Activated naive CD8-positive, alpha-beta T cell treated with anti-CD3 and anti-CD28 coated beads, Interleukin-2, amount 50 U/mL, for 24 hours (primary cell): ENCODE measurements around the gene SMIM24.
A peak's percentile ranks its signal among the peaks of the same experiment; 100 is the strongest.
"Not testable (repeated sequence)": the region's sequence is repeated elsewhere in the genome, so short reads cannot be mapped to it uniquely, and the experiment has no call there.

Source experiments
- ATAC-seq: fragments of 150-1000 bp; cut with Tn5 transposase; one replicate; pipeline ENCODE4 v1.10.0; 2021
- DNase-seq: peaks from one replicate; pipeline ENCODE4 v3.0.0; 2021
- H3K27ac Mint-ChIP-seq: one replicate; pipeline ENCODE4 v1.8.0; 2021; ENCODE audit warnings: mild to moderate bottlenecking, mixed read lengths
- H3K27me3 Mint-ChIP-seq: one replicate; pipeline ENCODE4 v1.8.0; 2021; ENCODE audit warnings: mixed read lengths
- H3K36me3 Mint-ChIP-seq: one replicate; pipeline ENCODE4 v1.8.0; 2021; ENCODE audit warnings: low read depth, mixed read lengths
- H3K4me1 Mint-ChIP-seq: one replicate; pipeline ENCODE4 v1.8.0; 2021; ENCODE audit warnings: mixed read lengths
- H3K4me3 Mint-ChIP-seq: one replicate; pipeline ENCODE4 v1.8.0; 2021; ENCODE audit warnings: mild to moderate bottlenecking, moderate library complexity, mixed read lengths
- H3K9me3 Mint-ChIP-seq: one replicate; pipeline ENCODE4 v1.8.0; 2021; ENCODE audit warnings: mixed read lengths

SMIM24 gene

DNA sequence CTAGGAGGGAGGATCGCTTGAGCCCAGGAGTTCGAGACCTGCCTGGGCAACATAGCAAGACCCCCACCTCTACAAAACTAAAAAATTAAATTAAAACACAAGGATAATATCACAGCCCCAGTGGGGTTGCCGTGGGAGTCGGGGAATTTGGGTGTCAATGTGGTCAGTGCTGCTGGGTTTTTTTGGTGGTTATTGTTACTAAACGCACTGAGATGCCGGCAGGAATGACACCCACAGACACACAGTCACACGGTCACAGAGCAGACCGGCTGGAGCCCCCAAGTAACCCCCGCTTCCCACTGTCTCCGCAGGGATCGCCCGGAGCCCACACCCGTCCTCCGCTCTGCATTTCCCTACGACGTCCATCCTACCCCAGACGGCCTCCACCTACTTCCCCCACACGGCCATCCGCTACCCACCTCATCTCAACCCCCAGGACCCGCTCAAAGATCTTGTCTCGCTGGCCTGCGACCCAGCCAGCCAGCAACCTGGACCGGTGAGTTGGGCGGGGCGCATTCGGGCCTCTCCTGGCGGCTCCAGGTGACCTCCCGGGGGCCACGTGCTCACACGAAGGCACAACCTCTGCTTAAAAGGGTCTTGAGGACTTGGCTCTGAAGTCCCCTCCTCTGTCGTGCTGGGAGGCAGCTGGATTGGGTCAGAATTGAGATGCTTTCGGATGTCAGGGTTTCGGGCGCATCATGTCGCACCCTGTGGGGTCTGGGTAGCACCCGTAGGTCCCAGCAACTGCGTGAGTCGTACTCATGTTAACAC is 28.0 kb downstream of the SMIM24 start:
- H3K4me1 Mint-ChIP-seq, result no peaks in the 10 kb centered on the region
- H3K36me3 Mint-ChIP-seq, result peaks cover 13% of the 10 kb centered on the region
- no peaks in the 10 kb centered on the region for H3K9me3 Mint-ChIP-seq
- H3K27me3 Mint-ChIP-seq, result no peaks in the 10 kb centered on the region
- no peak overlapping the region for H3K4me3 Mint-ChIP-seq
- ATAC-seq, result no peak
- DNase-seq, result no peak
- H3K27ac Mint-ChIP-seq, result no peak overlapping the region

DNA sequence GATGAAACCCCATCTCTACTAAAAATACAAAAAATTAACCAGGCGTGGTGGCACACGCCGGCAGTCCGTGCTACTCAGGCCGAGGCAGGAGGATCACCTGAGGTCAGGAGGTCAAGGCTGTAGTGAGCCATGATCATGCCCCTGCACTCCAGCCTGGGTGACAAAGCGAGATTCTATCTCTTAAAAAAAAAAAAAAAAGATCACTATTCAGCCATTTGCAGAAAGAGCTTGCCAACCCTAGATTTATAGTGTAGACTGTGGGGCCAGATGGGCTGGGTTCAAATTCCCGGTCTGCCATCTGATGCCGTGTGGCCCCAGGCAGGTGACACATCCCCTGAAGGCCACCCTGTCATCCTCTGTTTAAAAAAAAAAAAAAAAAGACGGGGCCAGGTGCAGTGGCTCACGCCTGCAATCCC is 28.9 kb downstream of the SMIM24 start:
- Mint-ChIP-seq H3K36me3 (peaks cover 13% of the 10 kb centered on the region), H3K27me3 (no peaks in the 10 kb centered on the region), H3K4me1 (no peaks in the 10 kb centered on the region), H3K9me3 (no peaks in the 10 kb centered on the region), H3K27ac (no peak overlapping the region), H3K4me3 (no peak overlapping the region)
- no peak for DNase-seq
- no peak for ATAC-seq

- H3K4me3 Mint-ChIP-seq, result no peak overlapping the region
- ATAC-seq, result no peak
- peaks cover 13% of the 10 kb centered on the region for H3K36me3 Mint-ChIP-seq
- no peaks in the 10 kb centered on the region for H3K27me3 Mint-ChIP-seq
- no peak overlapping the region for H3K27ac Mint-ChIP-seq
- H3K9me3 Mint-ChIP-seq, result no peaks in the 10 kb centered on the region
- no peak for DNase-seq
- no peaks in the 10 kb centered on the region for H3K4me1 Mint-ChIP-seq
These were observed 29.4 kb downstream of the SMIM24 start for GRCh38 chr19:3450796-3451411.

- H3K9me3 Mint-ChIP-seq, result no peaks in the 10 kb centered on the region
- H3K27me3 Mint-ChIP-seq, result no peaks in the 10 kb centered on the region
- no peak overlapping the region for H3K27ac Mint-ChIP-seq
- DNase-seq (no peak), ATAC-seq (no peak)
- H3K4me1 Mint-ChIP-seq, result no peaks in the 10 kb centered on the region
- peaks cover 13% of the 10 kb centered on the region for H3K36me3 Mint-ChIP-seq
- H3K4me3 Mint-ChIP-seq, result no peak overlapping the region
These were observed 31.6 kb downstream of the SMIM24 start for GRCh38 chr19:3448616-3449334.

- ATAC-seq, DNase-seq, H3K27ac Mint-ChIP-seq, H3K9me3 Mint-ChIP-seq, H3K4me3 Mint-ChIP-seq, H3K4me1 Mint-ChIP-seq, H3K27me3 Mint-ChIP-seq, H3K36me3 Mint-ChIP-seq: not testable (repeated sequence)
These were observed 33.7 kb downstream of the SMIM24 start for GRCh38 chr19:3446657-3447056.

DNA sequence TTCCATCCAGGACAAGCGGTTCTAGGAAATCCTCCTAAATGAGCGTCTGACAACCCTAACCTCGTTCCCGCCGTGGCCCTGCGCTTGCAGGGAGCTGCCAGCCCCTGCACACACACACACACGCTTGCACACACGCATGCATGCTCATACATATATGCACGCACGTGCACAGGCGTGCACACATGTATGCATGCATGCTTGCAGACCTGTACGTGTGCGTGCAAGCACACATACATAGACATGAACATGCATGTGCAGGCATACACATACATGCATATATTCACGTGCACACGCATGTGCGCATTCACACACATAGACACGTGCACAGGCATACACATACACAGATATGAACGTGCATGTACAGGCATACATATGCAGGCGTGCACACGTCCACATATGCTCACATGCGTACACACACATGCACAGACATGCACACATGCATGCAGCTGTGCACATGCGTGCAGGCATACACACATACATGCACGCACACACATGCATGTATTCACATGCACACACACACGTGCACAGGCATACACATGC is 35.6 kb downstream of the SMIM24 start:
- Mint-ChIP-seq H3K36me3 (peaks cover 4% of the 10 kb centered on the region), H3K9me3 (no peaks in the 10 kb centered on the region), H3K4me3 (no peak overlapping the region), H3K27me3 (no peaks in the 10 kb centered on the region), H3K4me1 (no peaks in the 10 kb centered on the region), H3K27ac (no peak overlapping the region)
- ATAC-seq, result no peak
- no peak for DNase-seq

- H3K9me3 Mint-ChIP-seq, result no peaks in the 10 kb centered on the region
- peaks cover 4% of the 10 kb centered on the region for H3K36me3 Mint-ChIP-seq
- H3K4me1 Mint-ChIP-seq, result no peaks in the 10 kb centered on the region
- no peak overlapping the region for H3K27ac Mint-ChIP-seq
- no peak for DNase-seq
- ATAC-seq, result no peak
- no peaks in the 10 kb centered on the region for H3K27me3 Mint-ChIP-seq
- no peak overlapping the region for H3K4me3 Mint-ChIP-seq
These were observed 36.3 kb downstream of the SMIM24 start for GRCh38 chr19:3443840-3444694.

GRCh38 chr19:3442487-3443071 is 37.7 kb downstream of the SMIM24 start:
- Mint-ChIP-seq H3K4me1 (no peaks in the 10 kb centered on the region), H3K27ac (no peak overlapping the region), H3K4me3 (no peak overlapping the region), H3K27me3 (no peaks in the 10 kb centered on the region), H3K9me3 (no peaks in the 10 kb centered on the region), H3K36me3 (peaks cover 6% of the 10 kb centered on the region)
- ATAC-seq (no peak), DNase-seq (no peak)

- Mint-ChIP-seq H3K4me1 (no peaks in the 10 kb centered on the region), H3K9me3 (no peaks in the 10 kb centered on the region), H3K4me3 (no peak overlapping the region), H3K27ac (no peak overlapping the region), H3K36me3 (peaks cover 6% of the 10 kb centered on the region), H3K27me3 (no peaks in the 10 kb centered on the region)
- ATAC-seq, result no peak
- DNase-seq, result no peak
These were observed 38.4 kb downstream of the SMIM24 start for GRCh38 chr19:3441986-3442329.

- no peak overlapping the region for H3K4me3 Mint-ChIP-seq
- H3K36me3 Mint-ChIP-seq, result peaks cover 6% of the 10 kb centered on the region
- H3K4me1 Mint-ChIP-seq, result no peaks in the 10 kb centered on the region
- ATAC-seq (no peak), DNase-seq (no peak)
- no peaks in the 10 kb centered on the region for H3K27me3 Mint-ChIP-seq
- no peak overlapping the region for H3K27ac Mint-ChIP-seq
- H3K9me3 Mint-ChIP-seq, result no peaks in the 10 kb centered on the region
These were observed 39.0 kb downstream of the SMIM24 start for GRCh38 chr19:3441089-3441985.

- Mint-ChIP-seq H3K9me3 (no peaks in the 10 kb centered on the region), H3K27me3 (no peaks in the 10 kb centered on the region), H3K36me3 (peaks cover 10% of the 10 kb centered on the region), H3K4me3 (no peak overlapping the region), H3K27ac (no peak overlapping the region), H3K4me1 (peaks cover 6% of the 10 kb centered on the region)
- DNase-seq (peak; percentile 67), ATAC-seq (no peak)
These were observed 40.2 kb downstream of the SMIM24 start for GRCh38 chr19:3440082-3440481.

- peak; percentile 98 for DNase-seq
- ATAC-seq, result peak; percentile 95
- Mint-ChIP-seq H3K4me3 (peak overlapping the region; percentile 96), H3K27ac (peak overlapping the region; percentile 100), H3K4me1 (peaks cover 16% of the 10 kb centered on the region), H3K36me3 (peaks cover 20% of the 10 kb centered on the region), H3K9me3 (no peaks in the 10 kb centered on the region), H3K27me3 (no peaks in the 10 kb centered on the region)
These were observed 45.4 kb downstream of the SMIM24 start for GRCh38 chr19:3434630-3435553.
